Left lung (tissue), 10 donors: ENCODE measurements around the gene ZNF581. TPM values are rescaled to one million over a fixed set of nuclear protein-coding genes. Genes with fewer than 3 reads are reported as not detected.
A peak's percentile ranks its signal among the peaks of the same experiment; 100 is the strongest.

Experiments
- ATAC-seq: fragments of 200-7000 bp; cut with Tn5 transposase; one replicate; pipeline ENCODE4 v1.9.1; 2020; ENCODE audit warnings: moderate library complexity
- DNase-seq, 4 donors: peaks; one replicate each; pipeline ENCODE4 v3.0.0-alpha.2; 2013 to 2020
- H3K27ac ChIP-seq, 2 donors: fragments of 200-600 bp; sonication (generic) in 1 of 2; one replicate each; pipeline versions ENCODE4 v1.5.0 to v1.8.0; 2020 to 2021
- H3K27me3 ChIP-seq, 2 donors: fragments of 200-600 bp; sonication (generic) in 1 of 2; one replicate each; pipeline versions ENCODE4 v1.5.0 to v1.8.0; 2020 to 2021
- H3K36me3 ChIP-seq, 2 donors: fragments of 200-600 bp; sonication (generic) in 1 of 2; one replicate each; pipeline versions ENCODE4 v1.5.0 to v1.8.0; 2020 to 2021
- H3K4me1 ChIP-seq, 2 donors: fragments of 200-600 bp; one replicate each; pipeline ENCODE4 v1.8.0; 2021
- H3K4me3 ChIP-seq, 2 donors: fragments of 200-600 bp; sonication (generic) in 1 of 2; one replicate each; pipeline versions ENCODE4 v1.5.0 to v1.8.0; 2020 to 2021; ENCODE audit warnings: mild to moderate bottlenecking in 1 of 2
- H3K9me3 ChIP-seq, 2 donors: fragments of 200-600 bp; sonication (generic) in 1 of 2; one replicate each; pipeline versions ENCODE4 v1.5.0 to v1.8.0; 2020 to 2021
- intact Hi-C, 2 donors: fragments of 100-400 bp; cut with DNase I; formaldehyde crosslinking; loops; one replicate each; pipeline versions ENCODE4 v1.11.2 to v1.14.2; 2022
- polyA plus RNA-seq, 6 donors: library from polyadenylated mRNA; unstranded; fragments of 120-200 nt; gene quantifications; one replicate each; pipeline ENCODE4 v1.2.1, GENCODE V29; 2013; ENCODE audit not compliant: insufficient read length in 6 of 6
- total RNA-seq, 2 donors: library from RNA; stranded (reverse); fragmentation: NEBNext Ultra II Directional; extraction: Animal tissue kit (Norgen Biotek cat#: 25700); gene quantifications; one replicate each; pipeline ENCODE4 v1.2.1, GENCODE V29; 2021
- TF ChIP-seq, protein P1 (sequence below), 2 donors: fragments of 200-600 bp; sonication (generic) in 1 of 2; IDR thresholded peaks; one replicate each; pipeline versions ENCODE4 v1.5.0 to v1.8.0; 2021; ENCODE audit warnings: antibody characterized with exemption in 2 of 2
- donor health status: DM: no; HTN: yes; CAD: no.
- donor health status: DM: no; HTN: no; CAD: no.

ZNF581 gene
- total and polyA plus RNA-seq, 8 donors: 14.5 to 32.3 (median 27.2) TPM

DNA sequence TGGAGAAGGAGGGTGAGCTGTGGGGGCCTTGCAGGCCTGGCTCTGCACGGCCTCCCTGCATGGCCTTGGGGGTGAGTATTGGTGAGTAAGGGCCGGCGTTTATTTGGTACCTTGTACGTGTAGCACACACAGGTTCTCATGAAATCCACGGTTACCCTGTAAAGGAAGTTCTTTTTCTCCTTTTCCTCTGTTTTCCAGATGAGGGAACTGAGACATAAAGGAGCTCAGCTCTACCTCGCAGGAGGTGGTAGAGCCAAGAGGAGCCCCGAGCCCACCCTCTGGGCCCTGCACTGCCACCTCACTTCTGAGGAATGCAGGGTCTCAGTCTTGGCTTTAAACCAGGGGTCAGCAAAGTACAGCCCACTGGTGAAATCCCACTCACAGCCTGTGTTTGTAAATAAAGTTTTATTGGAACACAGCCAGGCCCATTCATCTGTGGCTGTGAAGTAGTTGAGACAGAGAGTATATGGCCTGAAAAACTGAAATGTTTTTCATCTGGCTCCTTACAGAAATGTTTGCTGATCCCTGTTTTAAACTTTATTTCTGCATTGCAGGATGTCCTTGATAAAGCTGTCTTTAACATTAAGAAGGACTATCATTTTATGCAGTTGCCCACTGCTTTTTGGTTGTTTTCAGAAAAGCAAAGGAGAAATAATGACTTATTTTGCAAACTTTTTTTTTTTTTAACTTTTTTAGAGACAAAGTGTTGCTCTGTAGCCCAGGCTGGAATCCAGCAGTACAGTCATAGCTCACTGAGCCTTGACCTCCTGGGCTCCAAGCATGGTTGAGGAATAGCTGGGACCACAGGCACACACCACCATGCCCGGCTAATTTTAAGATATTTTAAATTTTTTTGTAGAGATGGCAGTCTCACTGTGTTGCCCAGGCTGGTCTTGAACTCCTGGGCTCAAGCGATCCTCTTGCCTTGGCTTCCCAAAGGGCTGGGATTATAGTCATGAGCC lies 38.0 kb downstream of the ZNF581 start:
- intact Hi-C loops: no loop called here
- peaks cover 11 to 65% of the 10 kb centered on the region in 2 donors for H3K4me1 ChIP-seq
- no peak overlapping the region for H3K27ac ChIP-seq
- no peak overlapping the region for H3K4me3 ChIP-seq
- TF ChIP-seq, protein P1, sequence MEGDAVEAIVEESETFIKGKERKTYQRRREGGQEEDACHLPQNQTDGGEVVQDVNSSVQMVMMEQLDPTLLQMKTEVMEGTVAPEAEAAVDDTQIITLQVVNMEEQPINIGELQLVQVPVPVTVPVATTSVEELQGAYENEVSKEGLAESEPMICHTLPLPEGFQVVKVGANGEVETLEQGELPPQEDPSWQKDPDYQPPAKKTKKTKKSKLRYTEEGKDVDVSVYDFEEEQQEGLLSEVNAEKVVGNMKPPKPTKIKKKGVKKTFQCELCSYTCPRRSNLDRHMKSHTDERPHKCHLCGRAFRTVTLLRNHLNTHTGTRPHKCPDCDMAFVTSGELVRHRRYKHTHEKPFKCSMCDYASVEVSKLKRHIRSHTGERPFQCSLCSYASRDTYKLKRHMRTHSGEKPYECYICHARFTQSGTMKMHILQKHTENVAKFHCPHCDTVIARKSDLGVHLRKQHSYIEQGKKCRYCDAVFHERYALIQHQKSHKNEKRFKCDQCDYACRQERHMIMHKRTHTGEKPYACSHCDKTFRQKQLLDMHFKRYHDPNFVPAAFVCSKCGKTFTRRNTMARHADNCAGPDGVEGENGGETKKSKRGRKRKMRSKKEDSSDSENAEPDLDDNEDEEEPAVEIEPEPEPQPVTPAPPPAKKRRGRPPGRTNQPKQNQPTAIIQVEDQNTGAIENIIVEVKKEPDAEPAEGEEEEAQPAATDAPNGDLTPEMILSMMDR (IDR thresholded peaks at IDR 0.05): no peak
- H3K36me3 ChIP-seq: peaks cover 0 to 86% of the 10 kb centered on the region in 2 donors
- H3K27me3 ChIP-seq: no peaks in the 10 kb centered on the region
- ATAC-seq (no peak), DNase-seq (peak in 1 of 4 donors; percentile 27)
- no peaks in the 10 kb centered on the region for H3K9me3 ChIP-seq

DNA sequence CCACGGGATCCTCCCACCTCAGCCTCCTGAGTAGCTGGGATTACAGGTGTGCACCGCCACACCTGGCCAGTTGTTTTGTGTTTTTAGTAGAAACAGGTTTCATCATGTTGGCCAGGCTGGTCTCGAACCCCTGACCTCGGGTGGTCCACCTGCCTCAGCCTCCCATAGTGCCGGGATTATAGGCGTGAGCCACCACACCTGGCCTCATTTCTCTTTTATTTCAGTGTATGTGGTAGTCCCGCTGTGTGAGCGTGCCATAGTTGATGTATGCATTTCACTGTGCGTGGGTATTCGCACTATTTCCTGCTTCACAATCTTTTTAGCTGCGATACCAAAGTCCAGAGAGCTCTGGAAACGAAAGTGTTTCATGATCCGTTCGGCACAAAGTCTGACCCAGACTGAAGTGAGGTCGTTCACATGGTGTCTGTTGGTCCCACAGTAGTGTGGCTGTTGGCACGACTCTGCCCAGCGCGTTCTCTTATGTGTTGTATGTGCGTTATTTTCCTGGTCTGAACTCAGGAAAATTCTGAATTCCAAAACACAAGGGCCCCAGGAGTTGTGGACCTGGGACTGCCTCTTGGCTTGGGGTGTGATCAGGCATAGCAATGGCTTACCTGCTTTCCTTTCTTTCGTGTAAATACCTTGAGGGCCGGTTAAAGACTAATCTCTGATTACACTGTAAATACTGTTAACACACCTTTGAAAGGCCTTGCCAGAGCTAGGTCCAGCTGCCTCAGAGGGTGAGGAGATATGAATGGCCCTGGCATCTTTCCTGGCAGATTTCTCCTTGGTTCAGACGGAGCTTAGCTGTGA lies 40.2 kb downstream of the ZNF581 start:
- Histone ChIP-seq H3K9me3 (no peaks in the 10 kb centered on the region), H3K4me3 (no peak overlapping the region), H3K27me3 (no peaks in the 10 kb centered on the region), H3K27ac (peak overlapping the region in 1 of 2 donors; percentile 57), H3K4me1 (peaks cover 0 to 43% of the 10 kb centered on the region in 2 donors), H3K36me3 (peaks cover 0 to 100% of the 10 kb centered on the region in 2 donors)
- intact Hi-C loops: no loop called here
- DNase-seq (peak in 3 of 4 donors; percentile 25 to 68 (median 54)), ATAC-seq (peak; percentile 95)
- TF ChIP-seq, protein P1 (IDR thresholded peaks at IDR 0.05): no peak

DNA sequence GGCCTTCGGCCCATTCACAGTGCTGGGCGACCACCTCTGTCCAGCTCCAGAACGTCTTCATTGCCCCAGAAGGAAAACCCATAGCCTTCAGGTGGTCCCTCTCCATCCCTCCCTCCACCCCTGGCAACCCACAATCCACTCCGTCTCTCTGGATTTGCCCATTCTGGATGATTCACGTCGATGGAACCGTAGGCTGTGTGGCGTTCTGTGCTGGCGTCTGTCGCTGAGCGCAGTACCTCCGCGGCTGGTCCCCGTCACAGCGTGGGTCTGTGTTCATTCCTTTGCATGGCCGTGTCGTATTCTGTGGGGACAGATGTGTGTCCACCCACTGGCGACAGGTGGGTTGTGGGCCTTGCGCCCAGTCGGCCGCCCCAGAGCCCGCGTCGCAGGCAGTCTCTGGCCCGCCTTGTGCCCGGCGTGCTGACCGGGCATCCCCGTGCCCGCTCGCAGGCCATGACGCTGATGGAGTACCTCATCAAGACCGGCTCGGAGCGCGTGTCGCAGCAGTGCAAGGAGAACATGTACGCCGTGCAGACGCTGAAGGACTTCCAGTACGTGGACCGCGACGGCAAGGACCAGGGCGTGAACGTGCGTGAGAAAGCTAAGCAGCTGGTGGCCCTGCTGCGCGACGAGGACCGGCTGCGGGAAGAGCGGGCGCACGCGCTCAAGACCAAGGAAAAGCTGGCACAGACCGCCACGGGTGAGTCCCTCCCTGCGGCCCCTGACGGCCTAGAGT lies 41.7 kb downstream of the ZNF581 start:
- intact Hi-C loops: no loop called here
- no peak for ATAC-seq

DNA sequence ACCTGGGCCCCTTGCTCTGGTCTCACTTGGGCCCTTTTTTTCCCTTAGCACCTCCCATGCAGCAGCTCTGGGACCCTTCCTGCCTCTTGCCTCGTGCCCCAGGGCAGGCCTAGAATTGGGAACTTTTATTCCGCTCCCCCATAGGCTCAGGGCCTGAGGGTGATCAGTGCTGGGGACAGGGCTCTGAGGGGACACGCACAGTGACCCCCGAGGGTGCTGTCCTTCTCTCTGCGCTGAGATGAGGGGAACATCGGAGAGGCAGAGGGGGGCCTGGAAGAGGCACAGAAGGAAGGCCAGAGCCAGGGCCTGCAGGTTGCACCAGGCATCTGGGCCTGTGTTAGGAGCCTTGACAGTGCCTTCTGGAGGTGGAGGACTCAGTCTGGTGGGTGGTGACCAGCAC lies 42.3 kb downstream of the ZNF581 start:
- peaks cover 0 to 100% of the 10 kb centered on the region in 2 donors for H3K36me3 ChIP-seq
- no peaks in the 10 kb centered on the region for H3K27me3 ChIP-seq
- no peak overlapping the region for H3K4me3 ChIP-seq
- no peak overlapping the region for H3K27ac ChIP-seq
- TF ChIP-seq, protein P1 (IDR thresholded peaks at IDR 0.05): no peak
- ATAC-seq (no peak), DNase-seq (no peak)
- intact Hi-C loops: no loop called here
- H3K9me3 ChIP-seq: no peaks in the 10 kb centered on the region
- H3K4me1 ChIP-seq: peaks cover 0 to 21% of the 10 kb centered on the region in 2 donors

More for the DNA sequence above, 41.7 kb downstream of the ZNF581 start:
- TF ChIP-seq, protein P1 (IDR thresholded peaks at IDR 0.05): no peak
- H3K36me3 ChIP-seq: peaks cover 0 to 100% of the 10 kb centered on the region in 2 donors
- H3K9me3 ChIP-seq: no peaks in the 10 kb centered on the region
- H3K27me3 ChIP-seq: no peaks in the 10 kb centered on the region
- peaks cover 0 to 28% of the 10 kb centered on the region in 2 donors for H3K4me1 ChIP-seq
- H3K4me3 ChIP-seq: no peak overlapping the region
- DNase-seq: peak in 1 of 4 donors; percentile 74
- H3K27ac ChIP-seq: no peak overlapping the region
